OCI-LY7 (cell line): Measurements from ENCODE around the gene PPFIBP1. TPM values are rescaled to one million over a fixed set of nuclear protein-coding genes. Genes with fewer than 3 reads are reported as not detected.

Source experiments
- BruUV-seq: library from RNA; stranded (reverse); fragments of 400-500 nt; replicated peaks from 2 replicates; lab custom pipeline; 2021; lab: Mats Ljungman, UMichigan
- CTCF ChIA-PET: fragments of 300-600 bp; sonication (Branson Sonifier 250); formaldehyde crosslinking; loops from one replicate; lab custom pipeline; 2022; ENCODE audit warnings: antibody characterized with exemption; ENCODE audit not compliant: unreplicated experiment; lab: Charles Lee
- POLR2A ChIA-PET: fragments of 300-600 bp; sonication (Branson Sonifier 250); formaldehyde crosslinking; loops from one replicate; lab custom pipeline; 2022; ENCODE audit warnings: antibody characterized with exemption; lab: Charles Lee
- DNase-seq: peaks from one replicate; pipeline ENCODE4 v3.0.0-alpha.2; 2015; ENCODE audit warnings: low spot score
- H2AFZ ChIP-seq: fragments of 200-600 bp; sonication (generic), shearing (Covaris generic); 2 replicates; pipeline ENCODE4 v1.6.1; 2014; ENCODE audit warnings: mild to moderate bottlenecking, antibody characterized with exemption, low read length, moderate library complexity
- H3K27ac ChIP-seq: fragments of 200-600 bp; sonication (generic); 2 replicates; pipeline ENCODE4 v1.5.1; 2014; ENCODE audit warnings: mixed run types, low read depth, mild to moderate bottlenecking, moderate library complexity, low read length, inconsistent platforms; ENCODE audit not compliant: poor library complexity, severe bottlenecking
- H3K36me3 ChIP-seq: fragments of 200-600 bp; sonication (generic); 2 replicates; pipeline ENCODE4 v1.6.1; 2014; ENCODE audit warnings: mild to moderate bottlenecking, antibody characterized with exemption, low read length, moderate library complexity, mixed read lengths; ENCODE audit not compliant: insufficient read depth
- H3K4me1 ChIP-seq: fragments of 200-600 bp; sonication (generic); 2 replicates; pipeline ENCODE4 v1.5.1; 2014; ENCODE audit warnings: mild to moderate bottlenecking, low read length; ENCODE audit not compliant: insufficient read depth, poor library complexity, severe bottlenecking
- H3K4me2 ChIP-seq: fragments of 200-600 bp; sonication (generic); 2 replicates; pipeline ENCODE4 v1.6.1; 2014; ENCODE audit warnings: mild to moderate bottlenecking, low read length
- H3K4me3 ChIP-seq: fragments of 200-600 bp; sonication (generic); 2 replicates; pipeline ENCODE4 v1.5.1; 2014; ENCODE audit warnings: mild to moderate bottlenecking, low read depth, low read length; ENCODE audit not compliant: poor library complexity, severe bottlenecking
- H3K79me2 ChIP-seq: fragments of 200-600 bp; sonication (generic); 2 replicates; pipeline ENCODE4 v1.6.1; 2016; ENCODE audit warnings: low read depth, mild to moderate bottlenecking, low read length, moderate library complexity, mixed read lengths; ENCODE audit not compliant: insufficient read depth
- H3K9me2 ChIP-seq: fragments of 200-600 bp; sonication (generic); 2 replicates; pipeline ENCODE4 v1.6.1; 2016; ENCODE audit warnings: mild to moderate bottlenecking, low read length, mixed read lengths; ENCODE audit not compliant: insufficient read depth
- H3K9me3 ChIP-seq: fragments of 200-600 bp; sonication (generic); 2 replicates; pipeline ENCODE4 v1.6.1; 2014; ENCODE audit warnings: mild to moderate bottlenecking, mixed run types, low read length, mixed read lengths
- H4K20me1 ChIP-seq: fragments of 200-600 bp; sonication (generic); 2 replicates; pipeline ENCODE4 v1.6.1; 2014; ENCODE audit warnings: mild to moderate bottlenecking, antibody characterized with exemption, low read length, moderate library complexity, mixed read lengths; ENCODE audit not compliant: insufficient read depth
- EZH2phosphoT487 ChIP-seq: fragments of 200-600 bp; sonication (generic); IDR thresholded peaks from 2 replicates; pipeline ENCODE4 v1.6.1; 2018; ENCODE audit warnings: low read depth, borderline replicate concordance, mild to moderate bottlenecking, mixed run types, antibody characterized with exemption, low read length, moderate library complexity, mixed read lengths
- intact Hi-C: fragments of 100-400 bp; cut with micrococcal nuclease; formaldehyde crosslinking; loops from one replicate; pipeline ENCODE4 v1.10.0; 2022; ENCODE audit not compliant: unreplicated experiment
- total RNA-seq, 2 experiments: library from RNA; depleted of rRNA in 1 of 2; stranded (reverse); fragments of >200 nt in 1 of 2; shearing (Covaris generic) in 1 of 2; gene quantifications; 2 replicates each; pipeline ENCODE4 v1.2.3, GENCODE V29; 2014 to 2022
- TF ChIP-seq, protein P1 (sequence below): fragments of 200-600 bp; sonication (generic); conservative IDR thresholded peaks from 2 replicates; pipeline ENCODE4 v1.5.1; 2014; ENCODE audit warnings: mild to moderate bottlenecking, antibody characterized with exemption, low read length, moderate library complexity, mixed read lengths

PPFIBP1 gene
- total RNA-seq, 2 experiments from 2014 or later: 7.3 to 14.6 TPM

DNA sequence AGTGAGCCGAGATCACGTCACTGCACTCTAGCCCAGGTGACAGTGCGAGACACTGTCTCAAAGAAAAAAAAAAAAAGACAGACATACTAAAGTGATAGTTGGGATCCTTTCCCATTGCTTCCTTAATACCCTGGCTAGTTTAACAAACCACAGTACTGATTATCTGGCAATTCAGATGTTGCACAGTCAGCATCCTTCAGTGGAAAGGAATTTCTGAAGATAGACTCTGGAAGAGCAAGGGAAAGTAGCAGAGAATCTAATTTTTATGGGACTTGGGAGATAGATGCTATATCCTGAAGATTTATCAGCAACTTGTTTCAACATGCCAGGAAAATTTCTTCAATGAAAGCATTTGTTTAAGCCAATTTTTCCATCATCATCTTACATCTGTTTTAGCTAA lies 6.5 kb upstream of the PPFIBP1 start:
- POLR2A ChIA-PET: interaction anchor here (0.7 kb wide), 1 partner anchor 12 kb away, joined by 3 read pairs; no protein-coding TSS in a partner anchor
- Histone ChIP-seq H2AFZ (no peak overlapping the region), H3K4me3 (no peak overlapping the region), H3K27ac (no peak overlapping the region), H3K79me2 (no peaks in the 10 kb centered on the region), H4K20me1 (no peaks in the 10 kb centered on the region), H3K4me2 (no peak overlapping the region), H3K36me3 (no peaks in the 10 kb centered on the region), H3K9me2 (no peaks in the 10 kb centered on the region), H3K9me3 (no peaks in the 10 kb centered on the region), H3K4me1 (peaks cover 11% of the 10 kb centered on the region)
- CTCF ChIA-PET: no interaction called here
- TF ChIP-seq EZH2phosphoT487: no peak
- TF ChIP-seq, protein P1, sequence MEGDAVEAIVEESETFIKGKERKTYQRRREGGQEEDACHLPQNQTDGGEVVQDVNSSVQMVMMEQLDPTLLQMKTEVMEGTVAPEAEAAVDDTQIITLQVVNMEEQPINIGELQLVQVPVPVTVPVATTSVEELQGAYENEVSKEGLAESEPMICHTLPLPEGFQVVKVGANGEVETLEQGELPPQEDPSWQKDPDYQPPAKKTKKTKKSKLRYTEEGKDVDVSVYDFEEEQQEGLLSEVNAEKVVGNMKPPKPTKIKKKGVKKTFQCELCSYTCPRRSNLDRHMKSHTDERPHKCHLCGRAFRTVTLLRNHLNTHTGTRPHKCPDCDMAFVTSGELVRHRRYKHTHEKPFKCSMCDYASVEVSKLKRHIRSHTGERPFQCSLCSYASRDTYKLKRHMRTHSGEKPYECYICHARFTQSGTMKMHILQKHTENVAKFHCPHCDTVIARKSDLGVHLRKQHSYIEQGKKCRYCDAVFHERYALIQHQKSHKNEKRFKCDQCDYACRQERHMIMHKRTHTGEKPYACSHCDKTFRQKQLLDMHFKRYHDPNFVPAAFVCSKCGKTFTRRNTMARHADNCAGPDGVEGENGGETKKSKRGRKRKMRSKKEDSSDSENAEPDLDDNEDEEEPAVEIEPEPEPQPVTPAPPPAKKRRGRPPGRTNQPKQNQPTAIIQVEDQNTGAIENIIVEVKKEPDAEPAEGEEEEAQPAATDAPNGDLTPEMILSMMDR: no peak
- intact Hi-C loops: no loop called here
- DNase-seq: no peak
- no TSS peak for BruUV-seq

DNA sequence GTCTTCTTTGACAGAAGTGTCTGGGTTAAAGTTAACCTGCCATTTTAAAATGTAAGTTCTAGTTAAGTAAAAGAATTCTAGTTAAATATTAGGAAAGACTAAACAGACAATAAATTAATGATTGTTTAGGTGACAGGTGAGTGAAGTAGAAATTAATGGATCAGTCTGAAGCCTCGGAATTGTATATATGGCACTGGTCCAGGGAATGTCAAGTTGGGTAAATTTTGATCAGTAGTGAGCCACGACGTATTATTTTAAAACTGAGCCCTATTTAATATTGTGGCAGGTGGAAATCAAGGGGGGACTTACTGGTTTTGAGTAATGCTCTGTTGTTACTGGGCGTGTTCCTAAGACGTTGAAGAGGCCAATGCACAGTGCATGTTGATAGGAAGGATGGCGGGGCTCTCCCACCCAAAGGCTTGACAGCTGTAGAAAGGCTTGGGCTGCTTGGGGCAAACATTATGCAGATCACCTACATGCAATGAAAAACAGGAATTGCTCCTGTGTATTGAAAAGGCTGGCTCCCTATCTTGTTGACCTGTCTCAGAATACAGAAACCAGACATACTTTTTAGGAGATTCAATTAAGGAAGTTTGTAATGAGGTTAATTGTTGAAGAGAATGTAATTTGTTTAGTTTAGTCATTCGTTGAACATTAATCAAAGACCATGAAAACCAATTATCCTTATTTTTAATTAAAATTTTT lies 5.9 kb upstream of the PPFIBP1 start:
- no peak for TF ChIP-seq EZH2phosphoT487
- TF ChIP-seq, protein P1: no peak
- no peaks in the 10 kb centered on the region for H3K9me2 ChIP-seq
- no peaks in the 10 kb centered on the region for H3K79me2 ChIP-seq
- intact Hi-C loops: no loop called here
- CTCF ChIA-PET: no interaction called here
- no peaks in the 10 kb centered on the region for H4K20me1 ChIP-seq
- H3K9me3 ChIP-seq: no peaks in the 10 kb centered on the region
- POLR2A ChIA-PET: interaction anchor here (0.6 kb wide), 1 partner anchor 269 kb away, joined by 5 read pairs; no protein-coding TSS in a partner anchor
- no peak overlapping the region for H3K4me2 ChIP-seq
- no peak overlapping the region for H2AFZ ChIP-seq
- no TSS peak for BruUV-seq
- no peak for DNase-seq
- no peak overlapping the region for H3K4me3 ChIP-seq
- H3K4me1 ChIP-seq: peaks cover 13% of the 10 kb centered on the region
- H3K36me3 ChIP-seq: no peaks in the 10 kb centered on the region
- no peak overlapping the region for H3K27ac ChIP-seq

DNA sequence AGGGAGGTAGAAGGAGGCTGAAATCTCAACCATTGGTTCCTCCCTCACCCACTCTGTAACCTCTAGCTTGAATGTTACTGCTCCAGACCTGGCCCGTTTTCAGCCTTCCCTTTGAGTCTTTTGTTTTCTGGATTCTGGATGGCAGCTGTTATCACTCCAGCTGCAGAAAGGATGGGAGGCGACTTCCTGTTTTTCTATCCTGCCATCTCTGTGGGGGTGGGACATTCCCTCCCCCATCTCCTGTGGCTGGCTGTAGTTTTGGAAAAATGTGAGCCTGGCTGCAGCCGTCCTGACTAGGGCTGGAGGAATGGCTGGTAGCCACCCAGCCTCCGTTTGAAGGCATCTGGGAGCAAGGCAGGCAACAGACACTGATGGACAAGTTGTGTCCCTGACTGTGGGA lies 2.9 kb upstream of the PPFIBP1 start:
- Histone ChIP-seq H3K4me2 (no peak overlapping the region), H3K4me1 (peaks cover 18% of the 10 kb centered on the region), H3K36me3 (no peaks in the 10 kb centered on the region), H4K20me1 (no peaks in the 10 kb centered on the region), H3K79me2 (peaks cover 8% of the 10 kb centered on the region; the same call in 1 of the 2 replicates), H3K27ac (no peak overlapping the region), H3K9me3 (no peaks in the 10 kb centered on the region), H3K4me3 (no peak overlapping the region), H2AFZ (no peak overlapping the region), H3K9me2 (no peaks in the 10 kb centered on the region)
- BruUV-seq: no TSS peak
- ChIA-PET CTCF (interaction anchor here (0.8 kb wide), 1 partner anchor 10 kb away, joined by 3 read pairs; no protein-coding TSS in a partner anchor), POLR2A (no interaction called here)
- intact Hi-C loops: loop anchor here (5.0 kb wide), 1 partner anchor 181 kb away; no protein-coding TSS in a partner anchor
- TF ChIP-seq, protein P1: no peak
- no peak for TF ChIP-seq EZH2phosphoT487
- no peak for DNase-seq
